Measurements from ENCODE around the gene TMEM40. TPM values are rescaled to one million over a fixed set of nuclear protein-coding genes. Genes with fewer than 3 reads are reported as not detected.

TMEM40 gene, protein sequence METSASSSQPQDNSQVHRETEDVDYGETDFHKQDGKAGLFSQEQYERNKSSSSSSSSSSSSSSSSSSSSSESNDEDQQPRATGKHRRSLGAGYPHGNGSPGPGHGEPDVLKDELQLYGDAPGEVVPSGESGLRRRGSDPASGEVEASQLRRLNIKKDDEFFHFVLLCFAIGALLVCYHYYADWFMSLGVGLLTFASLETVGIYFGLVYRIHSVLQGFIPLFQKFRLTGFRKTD
- total RNA-seq = not detected
- total RNA-seq (2013) = 0.24 TPM
- total RNA-seq = 0 to 0.14 (median 0) reads per million in 29 experiments

DNA sequence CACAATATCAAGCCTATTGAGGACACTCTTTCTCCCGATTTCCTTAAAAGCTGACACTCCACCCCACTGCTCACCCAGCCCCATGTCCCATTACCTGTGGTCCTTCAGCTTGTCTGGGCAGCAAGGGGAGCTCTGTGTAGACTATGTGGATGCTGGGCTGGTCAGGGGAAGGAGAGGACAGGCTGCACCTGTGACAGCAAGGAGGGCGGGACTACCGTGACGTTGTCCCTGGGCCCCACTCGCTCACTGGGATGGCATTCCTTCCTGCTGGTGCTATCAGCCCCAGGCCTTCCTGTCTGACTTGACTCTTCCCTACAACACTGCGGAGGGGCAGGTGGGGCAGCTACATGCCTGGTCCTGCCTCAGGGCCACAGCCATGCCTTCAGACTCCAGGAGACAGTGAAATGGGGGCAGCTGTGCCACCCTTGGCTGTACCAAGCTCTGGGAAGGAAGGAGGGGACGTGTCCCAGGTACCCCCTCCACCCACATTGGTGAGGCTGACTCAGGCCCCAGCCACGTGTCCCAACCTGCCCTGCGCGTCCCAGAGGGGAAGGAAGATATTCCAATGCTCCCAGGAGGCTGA, at the start of gene TMEM40:
TMEM40 (minus strand) TSS at position 163 of the 583 bp plus-strand sequence. CDS start 9,427 bp downstream, outside the sequence.
- H3K4me3 Mint-ChIP-seq = no peak within 1 kb of the TSS
- H3K36me3 ChIP-seq (ENCODE audit: control insufficient read depth in 2 of 2, extremely low read depth in 1 of 2, insufficient read depth in 1 of 2, low read length in 1 of 2) = no peaks in the 10 kb centered on the region
- H3K27ac Mint-ChIP-seq = no peak within 1 kb of the TSS
- no peaks in the 10 kb centered on the region for H3K9me3 ChIP-seq
- DNase-seq = no peak
- H3K4me3 ChIP-seq (ENCODE audit: control insufficient read depth in 1 of 2, extremely low read depth in 1 of 2, low read length in 1 of 2) = no peak within 1 kb of the TSS
- CTCF ChIA-PET = no interaction called here
- POLR2A ChIA-PET = no interaction called here
- peaks cover 13 to 23% of the 10 kb centered on the region in 2 donors for H3K27me3 Mint-ChIP-seq
- no peaks in the 10 kb centered on the region for H3K36me3 Mint-ChIP-seq
- no peaks in the 10 kb centered on the region for H3K4me1 ChIP-seq (ENCODE audit: control insufficient read depth in 1 of 2, extremely low read depth in 1 of 2, insufficient read depth in 2 of 2, low read length in 2 of 2)
- no peaks in the 10 kb centered on the region for H3K9me3 Mint-ChIP-seq
- ATAC-seq (replicated peaks in 1 of 4) = no peak
- H3K4me1 Mint-ChIP-seq = peaks cover 4 to 6% (median 5%) of the 10 kb centered on the region in 3 donors
- H3K27me3 ChIP-seq (replicated peaks in 1 of 2; ENCODE audit: control insufficient read depth in 2 of 2, extremely low read depth in 1 of 2, insufficient read depth in 2 of 2, low read length in 1 of 2) = peaks cover 0 to 10% of the 10 kb centered on the region in 2 experiments
- H3K27ac ChIP-seq (ENCODE audit: low read length) = no peak within 1 kb of the TSS
- WGBS (ENCODE audit: insufficient coverage) = 100% methylated on average over 3 of the region's 10 CpGs

DNA sequence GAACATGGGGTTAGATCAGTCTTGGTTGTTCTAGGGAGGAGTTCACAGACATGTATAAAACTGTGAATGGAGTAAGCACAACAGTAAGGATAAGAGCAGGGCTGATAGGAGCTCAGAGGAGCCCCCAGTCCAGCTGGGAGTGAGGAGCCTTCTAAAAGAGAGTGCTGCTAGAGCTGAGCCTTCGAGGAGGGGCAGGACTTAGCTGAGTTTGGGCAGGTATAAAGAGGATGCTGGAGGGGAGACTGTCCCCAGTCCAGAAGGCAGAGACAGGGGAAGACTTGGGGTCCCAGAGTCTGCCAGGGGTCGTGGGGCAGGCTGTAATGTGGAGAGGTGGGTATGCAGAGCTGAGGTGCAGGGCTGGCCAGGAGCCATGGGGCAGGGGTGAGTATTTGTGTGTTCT, 49.5 kb upstream of the TMEM40 start:
- peak overlapping the region in 1 of 2 donors; percentile 53 for H3K27ac Mint-ChIP-seq
- no peaks in the 10 kb centered on the region for H3K27me3 Mint-ChIP-seq
- no peaks in the 10 kb centered on the region for H3K9me3 Mint-ChIP-seq
- H3K4me1 ChIP-seq (ENCODE audit: control insufficient read depth in 1 of 2, extremely low read depth in 1 of 2, insufficient read depth in 2 of 2, low read length in 2 of 2) = peaks cover 3 to 17% of the 10 kb centered on the region in 2 experiments
- POLR2A ChIA-PET = no interaction called here
- peaks cover 0 to 6% of the 10 kb centered on the region in 2 experiments for H3K27me3 ChIP-seq (replicated peaks in 1 of 2; ENCODE audit: control insufficient read depth in 2 of 2, extremely low read depth in 1 of 2, insufficient read depth in 2 of 2, low read length in 1 of 2)
- peaks cover 9 to 15% (median 9%) of the 10 kb centered on the region in 3 donors for H3K4me1 Mint-ChIP-seq
- ATAC-seq (replicated peaks in 1 of 4) (no peak), DNase-seq (no peak)
- H3K36me3 Mint-ChIP-seq = no peaks in the 10 kb centered on the region
- no peaks in the 10 kb centered on the region for H3K36me3 ChIP-seq (ENCODE audit: control insufficient read depth in 2 of 2, extremely low read depth in 1 of 2, insufficient read depth in 1 of 2, low read length in 1 of 2)
- H3K4me3 Mint-ChIP-seq = peak overlapping the region in 2 of 3 donors; percentile 61 to 71
- H3K27ac ChIP-seq (ENCODE audit: low read length) = no peak overlapping the region
- H3K9me3 ChIP-seq = no peaks in the 10 kb centered on the region
- CTCF ChIA-PET = interaction anchor here in 1 of 2 donors (1.4 kb wide), 1 partner anchor 21 kb away, joined by 3 read pairs; no protein-coding TSS in a partner anchor
- WGBS (ENCODE audit: insufficient coverage) = 51% methylated on average over 2 of the region's 2 CpGs
- no peak overlapping the region for H3K4me3 ChIP-seq (ENCODE audit: control insufficient read depth in 1 of 2, extremely low read depth in 1 of 2, low read length in 1 of 2)

DNA sequence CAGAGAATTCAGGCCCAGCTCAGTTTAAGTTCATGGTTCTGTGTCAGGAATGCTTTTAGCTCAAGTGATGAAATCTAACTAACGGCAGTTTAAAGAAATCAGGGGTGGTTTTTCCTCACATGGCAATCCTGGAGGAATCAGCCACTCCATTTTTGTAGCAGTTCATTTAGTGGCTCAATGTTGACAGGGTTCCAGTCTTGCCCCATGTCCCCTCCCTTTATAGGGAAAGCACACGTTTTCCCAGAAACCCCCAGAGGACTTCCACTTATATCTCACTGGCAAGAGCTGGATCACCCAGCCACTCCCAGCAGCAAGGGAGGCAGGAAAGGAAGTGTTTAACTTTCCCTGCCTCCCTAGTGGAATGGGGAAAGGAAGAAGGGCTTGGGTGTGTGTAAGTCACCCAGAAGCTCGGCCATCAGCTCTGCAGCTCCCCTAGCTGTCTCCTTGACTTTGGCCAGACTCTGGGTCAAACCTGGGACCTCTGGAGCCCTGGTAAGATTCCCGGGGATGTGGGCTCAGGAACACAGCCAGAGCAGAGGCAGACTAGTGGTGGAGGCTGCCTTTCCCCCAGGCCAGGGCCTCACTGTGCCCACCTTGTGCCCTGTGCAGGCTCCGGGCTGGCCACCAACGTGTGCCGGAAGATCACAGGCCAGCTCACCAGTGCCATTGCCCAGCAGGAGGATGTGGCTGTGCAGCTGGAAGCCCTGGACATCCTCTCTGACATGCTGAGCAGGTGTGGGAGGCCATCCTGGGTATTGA, 48.7 kb upstream of the TMEM40 start:
- H3K4me3 Mint-ChIP-seq = no peak overlapping the region
- H3K4me1 Mint-ChIP-seq = peaks cover 9 to 15% (median 9%) of the 10 kb centered on the region in 3 donors
- H3K9me3 Mint-ChIP-seq = no peaks in the 10 kb centered on the region
- no peaks in the 10 kb centered on the region for H3K36me3 ChIP-seq (ENCODE audit: control insufficient read depth in 2 of 2, extremely low read depth in 1 of 2, insufficient read depth in 1 of 2, low read length in 1 of 2)
- no peak overlapping the region for H3K27ac ChIP-seq (ENCODE audit: low read length)
- H3K27me3 Mint-ChIP-seq = no peaks in the 10 kb centered on the region
- H3K27ac Mint-ChIP-seq = no peak overlapping the region
- no peaks in the 10 kb centered on the region for H3K36me3 Mint-ChIP-seq
- ATAC-seq (replicated peaks in 1 of 4) (no peak), DNase-seq (no peak)
- no peaks in the 10 kb centered on the region for H3K9me3 ChIP-seq
- H3K4me1 ChIP-seq (ENCODE audit: control insufficient read depth in 1 of 2, extremely low read depth in 1 of 2, insufficient read depth in 2 of 2, low read length in 2 of 2) = peaks cover 3 to 17% of the 10 kb centered on the region in 2 experiments
- CTCF ChIA-PET = interaction anchor here (0.8 to 1.4 kb wide), 2 partner anchors 20 to 34 kb away, joined by 3 read pairs; partner anchors contain the start of gene RPL32 (in 1 of the 2)
- POLR2A ChIA-PET = no interaction called here
- 96% methylated on average over 5 of the region's 7 CpGs for WGBS (ENCODE audit: insufficient coverage)
- peaks cover 0 to 6% of the 10 kb centered on the region in 2 experiments for H3K27me3 ChIP-seq (replicated peaks in 1 of 2; ENCODE audit: control insufficient read depth in 2 of 2, extremely low read depth in 1 of 2, insufficient read depth in 2 of 2, low read length in 1 of 2)
- H3K4me3 ChIP-seq (ENCODE audit: control insufficient read depth in 1 of 2, extremely low read depth in 1 of 2, low read length in 1 of 2) = no peak overlapping the region

DNA sequence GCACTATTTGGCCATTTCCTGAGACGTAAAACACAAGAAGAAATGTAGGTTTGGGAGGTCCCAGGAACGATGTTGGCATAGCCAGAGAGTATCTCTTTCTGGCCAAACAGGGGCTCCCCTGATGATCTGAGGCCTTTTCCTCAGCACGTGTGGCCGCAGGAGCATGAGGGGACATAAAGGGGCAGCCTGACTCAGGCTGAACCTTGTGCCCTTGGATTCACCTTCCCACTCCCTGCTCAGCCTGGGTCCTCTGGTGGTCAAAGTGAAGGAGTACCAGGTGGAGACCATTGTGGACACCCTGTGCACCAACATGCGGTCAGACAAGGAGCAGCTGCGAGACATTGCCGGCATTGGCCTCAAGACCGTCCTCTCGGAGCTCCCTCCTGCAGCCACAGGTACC, 48.0 kb upstream of the TMEM40 start:
- 96% methylated on average over 4 of the region's 9 CpGs for WGBS (ENCODE audit: insufficient coverage)
- Histone ChIP-seq H3K27ac (ENCODE audit: low read length) (no peak overlapping the region), H3K4me1 (ENCODE audit: control insufficient read depth in 1 of 2, extremely low read depth in 1 of 2, insufficient read depth in 2 of 2, low read length in 2 of 2) (peaks cover 3 to 17% of the 10 kb centered on the region in 2 experiments), H3K36me3 (ENCODE audit: control insufficient read depth in 2 of 2, extremely low read depth in 1 of 2, insufficient read depth in 1 of 2, low read length in 1 of 2) (no peaks in the 10 kb centered on the region), H3K9me3 (no peaks in the 10 kb centered on the region), H3K27me3 (replicated peaks in 1 of 2; ENCODE audit: control insufficient read depth in 2 of 2, extremely low read depth in 1 of 2, insufficient read depth in 2 of 2, low read length in 1 of 2) (peaks cover 0 to 6% of the 10 kb centered on the region in 2 experiments), H3K4me3 (ENCODE audit: control insufficient read depth in 1 of 2, extremely low read depth in 1 of 2, low read length in 1 of 2) (no peak overlapping the region)
- Mint-ChIP-seq H3K4me3 (no peak overlapping the region), H3K27ac (no peak overlapping the region), H3K36me3 (no peaks in the 10 kb centered on the region), H3K9me3 (no peaks in the 10 kb centered on the region), H3K4me1 (peaks cover 9 to 15% (median 9%) of the 10 kb centered on the region in 3 donors), H3K27me3 (no peaks in the 10 kb centered on the region)
- POLR2A ChIA-PET = no interaction called here
- ATAC-seq (replicated peaks in 1 of 4) = no peak
- CTCF ChIA-PET = no interaction called here
- no peak for DNase-seq

DNA sequence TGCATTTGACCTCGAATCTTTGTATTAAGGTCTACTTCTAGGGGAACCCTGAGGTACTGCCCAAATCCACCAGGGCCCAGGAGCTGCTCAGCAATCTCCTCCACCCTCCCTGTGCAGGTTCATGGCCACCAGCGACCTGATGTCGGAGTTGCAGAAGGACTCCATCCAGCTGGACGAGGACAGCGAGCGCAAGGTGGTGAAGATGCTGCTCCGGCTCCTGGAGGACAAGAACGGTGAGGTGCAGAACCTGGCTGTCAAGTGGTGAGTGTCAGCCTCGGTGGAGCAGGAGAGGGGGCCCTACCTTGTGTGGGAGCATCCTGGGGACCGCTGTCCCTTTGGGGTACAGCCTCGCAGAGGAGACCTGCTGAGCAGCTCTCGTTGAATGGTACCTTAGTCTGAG, 44.3 kb upstream of the TMEM40 start:
- no peaks in the 10 kb centered on the region for H3K9me3 Mint-ChIP-seq
- no peaks in the 10 kb centered on the region for H3K9me3 ChIP-seq
- H3K36me3 ChIP-seq (ENCODE audit: control insufficient read depth in 2 of 2, extremely low read depth in 1 of 2, insufficient read depth in 1 of 2, low read length in 1 of 2) = no peaks in the 10 kb centered on the region
- 91% methylated on average over 12 of the region's 12 CpGs for WGBS (ENCODE audit: insufficient coverage)
- H3K36me3 Mint-ChIP-seq = no peaks in the 10 kb centered on the region
- no peak overlapping the region for H3K4me3 ChIP-seq (ENCODE audit: control insufficient read depth in 1 of 2, extremely low read depth in 1 of 2, low read length in 1 of 2)
- H3K4me3 Mint-ChIP-seq = no peak overlapping the region
- ATAC-seq (replicated peaks in 1 of 4) (no peak), DNase-seq (no peak)
- peaks cover 0 to 1% (median 0%) of the 10 kb centered on the region in 3 donors for H3K4me1 Mint-ChIP-seq
- H3K27ac Mint-ChIP-seq = no peak overlapping the region
- ChIA-PET POLR2A (no interaction called here), CTCF (no interaction called here)
- H3K27me3 ChIP-seq (replicated peaks in 1 of 2; ENCODE audit: control insufficient read depth in 2 of 2, extremely low read depth in 1 of 2, insufficient read depth in 2 of 2, low read length in 1 of 2) = peaks cover 0 to 9% of the 10 kb centered on the region in 2 experiments
- H3K27ac ChIP-seq (ENCODE audit: low read length) = no peak overlapping the region
- H3K27me3 Mint-ChIP-seq = no peaks in the 10 kb centered on the region
- H3K4me1 ChIP-seq (ENCODE audit: control insufficient read depth in 1 of 2, extremely low read depth in 1 of 2, insufficient read depth in 2 of 2, low read length in 2 of 2) = no peaks in the 10 kb centered on the region

Measured in T-cell (primary cell).